Endodermal cell (in vitro differentiated cells): ENCODE results near the gene CUX1. TPM values are rescaled to one million over a fixed set of nuclear protein-coding genes. Genes with fewer than 3 reads are reported as not detected.

Experiments used
- DNase-seq: peaks from one replicate; pipeline ENCODE4 v3.0.0-alpha.2; 2017
- H3K27ac ChIP-seq: 2 replicates; pipeline ENCODE4 v1.5.1; 2013; ENCODE audit warnings: mild to moderate bottlenecking, low read depth, low read length, moderate library complexity
- H3K27me3 ChIP-seq: 2 replicates; pipeline ENCODE4 v1.6.1; 2013; ENCODE audit warnings: mild to moderate bottlenecking, low read length, moderate library complexity; ENCODE audit not compliant: insufficient read depth, control insufficient read depth, poor library complexity, severe bottlenecking
- H3K36me3 ChIP-seq: 2 replicates; pipeline ENCODE4 v1.7.0; 2013; ENCODE audit warnings: mild to moderate bottlenecking, low read length, moderate library complexity; ENCODE audit not compliant: control insufficient read depth, insufficient read depth
- H3K4me1 ChIP-seq: one replicate; pipeline ENCODE4 v1.7.0; 2013; ENCODE audit warnings: low read length; ENCODE audit not compliant: control insufficient read depth, insufficient read depth
- H3K4me3 ChIP-seq: 2 replicates; pipeline ENCODE4 v1.5.1; 2013; ENCODE audit warnings: mild to moderate bottlenecking, low read length, moderate library complexity
- H3K9ac ChIP-seq: 2 replicates; pipeline ENCODE4 v1.6.1; 2013; ENCODE audit warnings: mild to moderate bottlenecking, low read length, moderate library complexity; ENCODE audit not compliant: poor library complexity, severe bottlenecking; ENCODE audit errors: extremely low read depth
- H3K9me3 ChIP-seq: 2 replicates; pipeline ENCODE4 v1.6.1; 2013; ENCODE audit warnings: mild to moderate bottlenecking, low read length, moderate library complexity; ENCODE audit not compliant: control insufficient read depth
- H3K27ac Mint-ChIP-seq: 2 replicates; pipeline ENCODE4 v1.8.0; 2020; ENCODE audit warnings: mixed read lengths
- H3K27me3 Mint-ChIP-seq: 2 replicates; pipeline ENCODE4 v1.8.0; 2021; ENCODE audit warnings: mild to moderate bottlenecking, mixed read lengths; ENCODE audit not compliant: insufficient read depth
- H3K36me3 Mint-ChIP-seq: 2 replicates; pipeline ENCODE4 v1.8.0; 2020; ENCODE audit warnings: low read depth, mixed read lengths
- H3K4me1 Mint-ChIP-seq: 2 replicates; pipeline ENCODE4 v1.8.0; 2020; ENCODE audit warnings: mixed read lengths
- H3K4me3 Mint-ChIP-seq: 2 replicates; pipeline ENCODE4 v1.8.0; 2020; ENCODE audit warnings: mild to moderate bottlenecking, moderate library complexity, mixed read lengths
- H3K9me3 Mint-ChIP-seq: 2 replicates; pipeline ENCODE4 v1.8.0; 2020; ENCODE audit warnings: mild to moderate bottlenecking, mixed read lengths
- CTCF ChIP-seq: fragments of 200-600 bp; sonication (generic); conservative IDR thresholded peaks from 2 replicates; pipeline ENCODE4 v1.5.0; 2021; ENCODE audit warnings: antibody characterized with exemption, mild to moderate bottlenecking
- WGBS, 2 experiments: methylation state at CpG; one replicate each; pipeline versions ENCODE4 v1.1.5 to v1.1.7; 2013; ENCODE audit warnings: missing lambda C conversion rate in 2 of 2, mixed read lengths in 1 of 2; ENCODE audit not compliant: insufficient coverage in 1 of 2, insufficient read length in 1 of 2; 5-methylcytosine and 5-hydroxymethylcytosine counted together
- total RNA-seq, 2 donors: library from RNA; stranded (reverse); fragmentation: NEBNext Ultra II Directional in 1 of 2; extraction: Animal tissue kit (Norgen Biotek cat#: 25700) in 1 of 2; gene quantifications; 2 replicates in 1 of 2; 3 replicates in 1 of 2; pipeline ENCODE4 v1.2.1, GENCODE V29; 2021

Gene CUX1
- total RNA-seq, 2 donors from 2014 or later = 85.1 to 108 TPM

- H3K27ac Mint-ChIP-seq = no peak overlapping the region
- TF ChIP-seq CTCF = no peak
- Histone ChIP-seq H3K4me3 (no peak overlapping the region), H3K36me3 (peaks cover 8% of the 10 kb centered on the region), H3K4me1 (no peaks in the 10 kb centered on the region), H3K9ac (no peak overlapping the region), H3K9me3 (no peaks in the 10 kb centered on the region), H3K27ac (no peak overlapping the region), H3K27me3 (no peaks in the 10 kb centered on the region)
- H3K4me1 Mint-ChIP-seq = peaks cover 4% of the 10 kb centered on the region
- DNase-seq = no peak
- WGBS, 2 experiments = 96 to 99% methylated on average over 6 to 9 of the region's 9 CpGs
- peaks cover 40% of the 10 kb centered on the region for H3K36me3 Mint-ChIP-seq
- no peaks in the 10 kb centered on the region for H3K9me3 Mint-ChIP-seq
- no peak overlapping the region for H3K4me3 Mint-ChIP-seq
- no peaks in the 10 kb centered on the region for H3K27me3 Mint-ChIP-seq
Observed at GRCh38 chr7:102148799-102149198, 331.4 kb downstream of the CUX1 start.

- H3K9me3 Mint-ChIP-seq = no peaks in the 10 kb centered on the region
- no peaks in the 10 kb centered on the region for H3K27me3 Mint-ChIP-seq
- Histone ChIP-seq H3K27ac (peak overlapping the region; percentile 24), H3K9me3 (no peaks in the 10 kb centered on the region), H3K9ac (no peak overlapping the region), H3K27me3 (no peaks in the 10 kb centered on the region), H3K4me1 (no peaks in the 10 kb centered on the region), H3K4me3 (no peak overlapping the region), H3K36me3 (peaks cover 5% of the 10 kb centered on the region)
- H3K4me3 Mint-ChIP-seq = no peak overlapping the region
- peaks cover 36% of the 10 kb centered on the region for H3K36me3 Mint-ChIP-seq
- 94 to 96% methylated on average over 10 to 12 of the region's 12 CpGs for WGBS, 2 experiments
- H3K4me1 Mint-ChIP-seq = peaks cover 4% of the 10 kb centered on the region
- no peak overlapping the region for H3K27ac Mint-ChIP-seq
- DNase-seq = no peak
- TF ChIP-seq CTCF = no peak
Observed at GRCh38 chr7:102149416-102149815, 332.0 kb downstream of the CUX1 start.

- WGBS, 2 experiments = 96% methylated on average over 18 of the region's 18 CpGs
- no peaks in the 10 kb centered on the region for H3K9me3 ChIP-seq
- H3K36me3 ChIP-seq = peaks cover 5% of the 10 kb centered on the region
- H3K27ac Mint-ChIP-seq = no peak overlapping the region
- H3K4me3 Mint-ChIP-seq = no peak overlapping the region
- H3K9ac ChIP-seq = no peak overlapping the region
- TF ChIP-seq CTCF = no peak
- no peaks in the 10 kb centered on the region for H3K9me3 Mint-ChIP-seq
- no peaks in the 10 kb centered on the region for H3K27me3 Mint-ChIP-seq
- H3K36me3 Mint-ChIP-seq = peaks cover 33% of the 10 kb centered on the region
- H3K27me3 ChIP-seq = no peaks in the 10 kb centered on the region
- no peaks in the 10 kb centered on the region for H3K4me1 ChIP-seq
- no peak for DNase-seq
- H3K4me1 Mint-ChIP-seq = peaks cover 4% of the 10 kb centered on the region
- no peak overlapping the region for H3K4me3 ChIP-seq
- H3K27ac ChIP-seq = no peak overlapping the region
Observed at GRCh38 chr7:102150266-102150665, 332.8 kb downstream of the CUX1 start.
